Measurements from ENCODE around the gene PSENEN. TPM values are rescaled to one million over a fixed set of nuclear protein-coding genes. Genes with fewer than 3 reads are reported as not detected.
"Not testable (repeated sequence)": the region's sequence is repeated elsewhere in the genome, so short reads cannot be mapped to it uniquely, and the experiment has no call there.

PSENEN gene
- total and polyA plus RNA-seq, 4 donors = 32.4 to 59.2 (median 35.0) TPM

- no peak overlapping the region for H3K4me3 ChIP-seq (ENCODE audit: low read length in 2 of 2)
- intact Hi-C loops (cut with DNase I) = loop anchor here in 1 of 2 donors (5.0 kb wide), 1 partner anchor 565 kb away; no protein-coding TSS in a partner anchor
- no peaks in the 10 kb centered on the region for H3K4me1 ChIP-seq (ENCODE audit: control insufficient read depth in 1 of 2, insufficient read depth in 2 of 2, low read length in 2 of 2)
- H3K36me3 ChIP-seq (ENCODE audit: control insufficient read depth in 1 of 2, insufficient read depth in 2 of 2, low read length in 1 of 2) = peaks cover 0 to 22% of the 10 kb centered on the region in 2 donors
- no peak for ATAC-seq (ENCODE audit: low FRiP score)
- 94 to 97% methylated on average over 14 of the region's 14 CpGs for WGBS, 2 donors
- no peak overlapping the region for H3K27ac ChIP-seq (ENCODE audit: low read depth in 1 of 2, low read length in 2 of 2)
- no peaks in the 10 kb centered on the region for H3K27me3 ChIP-seq (ENCODE audit: control insufficient read depth in 1 of 2, insufficient read depth in 2 of 2, low read length in 1 of 2)
- no peak for DNase-seq
- no peaks in the 10 kb centered on the region for H3K9me3 ChIP-seq (ENCODE audit: control insufficient read depth, low read length)
Observed at GRCh38 chr19:35722461-35722860, 23.0 kb upstream of the PSENEN start.

DNA sequence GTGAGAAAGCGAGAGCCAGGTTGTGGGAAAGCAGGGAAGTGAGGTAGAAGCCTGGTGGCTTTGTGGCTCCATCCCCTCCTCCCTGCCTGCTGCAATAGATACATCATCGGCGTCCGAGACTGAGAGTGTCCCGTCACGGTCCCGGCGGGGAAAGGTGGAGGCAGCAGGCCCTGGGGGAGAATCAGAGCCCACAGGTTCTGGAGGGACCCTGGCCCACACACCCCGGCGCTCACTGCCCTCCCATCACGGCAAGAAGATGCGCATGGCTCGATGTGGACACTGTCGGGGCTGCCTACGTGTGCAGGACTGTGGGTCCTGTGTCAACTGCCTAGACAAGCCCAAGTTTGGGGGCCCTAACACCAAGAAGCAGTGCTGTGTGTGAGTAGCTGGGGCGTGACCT lies 22.6 kb upstream of the PSENEN start:
- ATAC-seq (ENCODE audit: low FRiP score) (no peak), DNase-seq (no peak)
- H3K4me1 ChIP-seq (ENCODE audit: control insufficient read depth in 1 of 2, insufficient read depth in 2 of 2, low read length in 2 of 2) = no peaks in the 10 kb centered on the region
- intact Hi-C loops (cut with DNase I) = loop anchor here in 1 of 2 donors (5.0 kb wide), 1 partner anchor 566 kb away; no protein-coding TSS in a partner anchor
- H3K27ac ChIP-seq (ENCODE audit: low read depth in 1 of 2, low read length in 2 of 2) = no peak overlapping the region
- H3K9me3 ChIP-seq (ENCODE audit: control insufficient read depth, low read length) = no peaks in the 10 kb centered on the region
- H3K36me3 ChIP-seq (ENCODE audit: control insufficient read depth in 1 of 2, insufficient read depth in 2 of 2, low read length in 1 of 2) = peaks cover 0 to 22% of the 10 kb centered on the region in 2 donors
- no peaks in the 10 kb centered on the region for H3K27me3 ChIP-seq (ENCODE audit: control insufficient read depth in 1 of 2, insufficient read depth in 2 of 2, low read length in 1 of 2)
- no peak overlapping the region for H3K4me3 ChIP-seq (ENCODE audit: low read length in 2 of 2)
- 91% methylated on average over 16 of the region's 16 CpGs for WGBS, 2 donors

- Histone ChIP-seq H3K4me1 (ENCODE audit: control insufficient read depth in 1 of 2, insufficient read depth in 2 of 2, low read length in 2 of 2) (no peaks in the 10 kb centered on the region), H3K36me3 (ENCODE audit: control insufficient read depth in 1 of 2, insufficient read depth in 2 of 2, low read length in 1 of 2) (peaks cover 0 to 22% of the 10 kb centered on the region in 2 donors), H3K27me3 (ENCODE audit: control insufficient read depth in 1 of 2, insufficient read depth in 2 of 2, low read length in 1 of 2) (no peaks in the 10 kb centered on the region), H3K4me3 (ENCODE audit: low read length in 2 of 2) (no peak overlapping the region), H3K27ac (ENCODE audit: low read depth in 1 of 2, low read length in 2 of 2) (no peak overlapping the region), H3K9me3 (ENCODE audit: control insufficient read depth, low read length) (no peaks in the 10 kb centered on the region)
- DNase-seq (no peak), ATAC-seq (ENCODE audit: low FRiP score) (no peak)
- 93 to 95% methylated on average over 24 of the region's 24 CpGs for WGBS, 2 donors
- intact Hi-C loops (cut with DNase I) = loop anchor here in 1 of 2 donors (5.0 kb wide), 1 partner anchor 566 kb away; no protein-coding TSS in a partner anchor
Observed at GRCh38 chr19:35723671-35724070, 21.8 kb upstream of the PSENEN start.

GRCh38 chr19:35724132-35724531 lies 21.3 kb upstream of the PSENEN start:
- H3K4me3 ChIP-seq (ENCODE audit: low read length in 2 of 2); H3K27ac ChIP-seq (ENCODE audit: low read depth in 1 of 2, low read length in 2 of 2); DNase-seq; ATAC-seq (ENCODE audit: low FRiP score); H3K4me1 ChIP-seq (ENCODE audit: control insufficient read depth in 1 of 2, insufficient read depth in 2 of 2, low read length in 2 of 2); H3K27me3 ChIP-seq (ENCODE audit: control insufficient read depth in 1 of 2, insufficient read depth in 2 of 2, low read length in 1 of 2); H3K9me3 ChIP-seq (ENCODE audit: control insufficient read depth, low read length): not testable (repeated sequence)
- peaks cover 0 to 24% of the 10 kb centered on the region in 2 donors for H3K36me3 ChIP-seq (ENCODE audit: control insufficient read depth in 1 of 2, insufficient read depth in 2 of 2, low read length in 1 of 2)
- 96 to 98% methylated on average over 7 of the region's 7 CpGs for WGBS, 2 donors
- intact Hi-C loops (cut with DNase I) = loop anchor here in 1 of 2 donors (5.0 kb wide), 1 partner anchor 567 kb away; no protein-coding TSS in a partner anchor

GRCh38 chr19:35724560-35724959 lies 20.9 kb upstream of the PSENEN start:
- no peaks in the 10 kb centered on the region for H3K9me3 ChIP-seq (ENCODE audit: control insufficient read depth, low read length)
- H3K4me1 ChIP-seq (ENCODE audit: control insufficient read depth in 1 of 2, insufficient read depth in 2 of 2, low read length in 2 of 2) = no peaks in the 10 kb centered on the region
- intact Hi-C loops (cut with DNase I) = loop anchor here in 1 of 2 donors (5.0 kb wide), 1 partner anchor 567 kb away; no protein-coding TSS in a partner anchor
- DNase-seq = no peak
- H3K36me3 ChIP-seq (ENCODE audit: control insufficient read depth in 1 of 2, insufficient read depth in 2 of 2, low read length in 1 of 2) = peaks cover 0 to 24% of the 10 kb centered on the region in 2 donors
- ATAC-seq (ENCODE audit: low FRiP score) = no peak
- 94 to 95% methylated on average over 12 of the region's 12 CpGs for WGBS, 2 donors
- no peaks in the 10 kb centered on the region for H3K27me3 ChIP-seq (ENCODE audit: control insufficient read depth in 1 of 2, insufficient read depth in 2 of 2, low read length in 1 of 2)
- H3K27ac ChIP-seq (ENCODE audit: low read depth in 1 of 2, low read length in 2 of 2) = no peak overlapping the region
- no peak overlapping the region for H3K4me3 ChIP-seq (ENCODE audit: low read length in 2 of 2)

DNA sequence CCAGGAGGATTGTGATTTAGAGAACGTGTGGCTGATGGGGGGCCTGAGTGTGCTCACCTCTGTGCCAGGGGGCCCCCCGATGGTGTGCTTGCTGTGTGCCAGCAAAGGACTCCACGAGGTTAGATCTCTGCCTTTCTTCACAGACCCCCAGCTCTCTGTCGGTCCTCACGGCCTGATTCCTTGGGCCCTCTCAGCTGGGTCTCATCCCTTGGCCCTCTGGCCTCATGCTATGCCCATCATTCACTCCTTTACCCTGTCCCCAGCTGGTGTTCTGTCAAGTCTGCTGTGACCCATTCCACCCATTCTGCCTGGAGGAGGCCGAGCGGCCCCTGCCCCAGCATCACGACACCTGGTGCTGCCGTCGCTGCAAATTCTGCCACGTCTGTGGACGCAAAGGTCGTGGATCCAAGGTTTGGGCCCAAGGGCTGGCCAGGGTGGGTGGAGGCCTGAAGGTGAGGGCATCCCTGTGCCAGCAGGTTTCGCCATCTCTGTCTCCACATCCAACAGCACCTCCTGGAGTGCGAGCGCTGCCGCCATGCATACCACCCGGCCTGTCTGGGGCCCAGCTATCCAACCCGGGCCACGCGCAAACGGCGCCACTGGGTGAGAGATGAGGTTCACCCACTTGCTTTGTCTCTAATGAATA lies 20.1 kb upstream of the PSENEN start:
- Histone ChIP-seq H3K27me3 (ENCODE audit: control insufficient read depth in 1 of 2, insufficient read depth in 2 of 2, low read length in 1 of 2) (no peaks in the 10 kb centered on the region), H3K4me3 (ENCODE audit: low read length in 2 of 2) (no peak overlapping the region), H3K9me3 (ENCODE audit: control insufficient read depth, low read length) (no peaks in the 10 kb centered on the region), H3K36me3 (ENCODE audit: control insufficient read depth in 1 of 2, insufficient read depth in 2 of 2, low read length in 1 of 2) (peaks cover 0 to 29% of the 10 kb centered on the region in 2 donors), H3K4me1 (ENCODE audit: control insufficient read depth in 1 of 2, insufficient read depth in 2 of 2, low read length in 2 of 2) (no peaks in the 10 kb centered on the region), H3K27ac (ENCODE audit: low read depth in 1 of 2, low read length in 2 of 2) (no peak overlapping the region)
- ATAC-seq (ENCODE audit: low FRiP score) (no peak), DNase-seq (no peak)
- WGBS, 2 donors = 91 to 92% methylated on average over 23 of the region's 23 CpGs
- intact Hi-C loops (cut with DNase I) = no loop called here

- Histone ChIP-seq H3K36me3 (ENCODE audit: control insufficient read depth in 1 of 2, insufficient read depth in 2 of 2, low read length in 1 of 2) (peaks cover 0 to 28% of the 10 kb centered on the region in 2 donors), H3K9me3 (ENCODE audit: control insufficient read depth, low read length) (no peaks in the 10 kb centered on the region), H3K4me3 (ENCODE audit: low read length in 2 of 2) (no peak overlapping the region), H3K4me1 (ENCODE audit: control insufficient read depth in 1 of 2, insufficient read depth in 2 of 2, low read length in 2 of 2) (no peaks in the 10 kb centered on the region), H3K27ac (ENCODE audit: low read depth in 1 of 2, low read length in 2 of 2) (no peak overlapping the region), H3K27me3 (ENCODE audit: control insufficient read depth in 1 of 2, insufficient read depth in 2 of 2, low read length in 1 of 2) (no peaks in the 10 kb centered on the region)
- intact Hi-C loops (cut with DNase I) = no loop called here
- ATAC-seq (ENCODE audit: low FRiP score) = no peak
- 93% methylated on average over 25 of the region's 25 CpGs for WGBS, 2 donors
- no peak for DNase-seq
Observed at GRCh38 chr19:35727053-35727955, 18.1 kb upstream of the PSENEN start.

- Histone ChIP-seq H3K4me3 (ENCODE audit: low read length in 2 of 2) (no peak overlapping the region), H3K36me3 (ENCODE audit: control insufficient read depth in 1 of 2, insufficient read depth in 2 of 2, low read length in 1 of 2) (peaks cover 0 to 23% of the 10 kb centered on the region in 2 donors), H3K27ac (ENCODE audit: low read depth in 1 of 2, low read length in 2 of 2) (no peak overlapping the region), H3K27me3 (ENCODE audit: control insufficient read depth in 1 of 2, insufficient read depth in 2 of 2, low read length in 1 of 2) (no peaks in the 10 kb centered on the region), H3K4me1 (ENCODE audit: control insufficient read depth in 1 of 2, insufficient read depth in 2 of 2, low read length in 2 of 2) (no peaks in the 10 kb centered on the region), H3K9me3 (ENCODE audit: control insufficient read depth, low read length) (no peaks in the 10 kb centered on the region)
- intact Hi-C loops (cut with DNase I) = no loop called here
- 90 to 92% methylated on average over 19 of the region's 19 CpGs for WGBS, 2 donors
- ATAC-seq (ENCODE audit: low FRiP score) (no peak), DNase-seq (no peak)
Observed at GRCh38 chr19:35727956-35728706, 17.3 kb upstream of the PSENEN start.
